ENCODE measurements around the gene MAK.
A peak's percentile ranks its signal among the peaks of the same experiment; 100 is the strongest.
"Not testable (repeated sequence)": the region's sequence is repeated elsewhere in the genome, so short reads cannot be mapped to it uniquely, and the experiment has no call there.

Gene MAK

DNA sequence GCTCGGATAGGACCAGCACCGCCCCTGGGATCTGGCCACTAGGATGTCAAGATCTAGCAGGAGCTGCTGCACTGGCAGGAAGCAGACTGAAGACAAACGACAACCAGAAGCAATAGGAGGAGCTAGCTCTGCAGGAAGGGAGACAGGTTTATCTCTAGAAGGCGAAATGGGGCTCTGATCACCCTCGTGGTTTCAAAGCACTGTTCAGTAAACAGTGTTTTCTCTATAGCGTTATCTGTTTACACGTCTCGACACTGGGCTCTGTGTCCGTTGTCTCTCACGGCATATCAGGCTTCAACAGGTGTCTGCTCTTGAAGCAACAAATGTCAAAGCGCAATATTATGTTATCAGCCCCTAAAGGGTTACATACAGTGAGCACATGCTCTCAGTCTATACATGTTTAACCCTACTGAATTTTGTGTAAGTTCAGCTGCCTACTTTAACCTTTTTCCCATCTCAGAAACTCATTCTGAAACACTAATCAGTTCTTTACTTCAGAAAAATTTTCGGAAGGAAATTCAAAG is 66.9 kb downstream of the MAK start:
- DNase-seq = no peak

DNA sequence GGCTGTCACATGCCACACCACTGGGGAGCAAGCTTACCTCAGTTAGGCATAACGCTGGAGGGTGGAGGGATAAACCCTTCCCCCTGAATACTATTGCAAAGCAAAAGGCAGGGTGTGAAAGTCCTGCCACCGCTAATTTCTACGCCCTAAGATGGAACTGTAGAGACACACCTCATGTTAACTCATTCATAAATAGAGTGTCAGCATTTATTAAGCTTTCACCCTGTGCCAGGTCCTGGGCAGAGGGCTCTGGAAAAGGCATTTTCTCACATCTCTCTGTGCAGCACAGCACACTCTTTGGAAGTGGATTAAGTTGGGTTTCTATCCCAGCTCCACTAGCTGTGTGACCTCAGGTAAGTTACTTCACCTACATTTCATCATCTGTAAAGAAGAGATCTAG is 68.9 kb downstream of the MAK start:
- DNase-seq = no peak

DNA sequence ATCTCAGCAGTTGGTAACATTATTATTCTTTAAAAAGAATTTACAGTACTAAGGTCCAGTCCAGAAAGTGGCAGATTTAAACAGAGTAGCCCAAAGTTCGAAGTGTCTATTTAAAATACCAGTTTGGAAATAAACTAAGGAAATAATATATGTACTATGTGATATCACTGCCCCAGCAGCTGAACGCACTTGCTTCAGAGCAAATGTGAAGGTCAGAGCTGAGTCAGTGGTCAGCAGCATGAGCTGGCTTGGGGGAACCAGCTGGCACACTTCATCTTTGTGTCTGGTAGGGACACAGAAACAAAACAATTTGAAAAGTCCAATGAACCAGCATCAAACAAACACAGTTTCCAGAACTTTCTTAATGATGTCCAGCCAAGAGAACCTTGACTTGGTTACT is 75.3 kb downstream of the MAK start:
- no peak for DNase-seq

DNA sequence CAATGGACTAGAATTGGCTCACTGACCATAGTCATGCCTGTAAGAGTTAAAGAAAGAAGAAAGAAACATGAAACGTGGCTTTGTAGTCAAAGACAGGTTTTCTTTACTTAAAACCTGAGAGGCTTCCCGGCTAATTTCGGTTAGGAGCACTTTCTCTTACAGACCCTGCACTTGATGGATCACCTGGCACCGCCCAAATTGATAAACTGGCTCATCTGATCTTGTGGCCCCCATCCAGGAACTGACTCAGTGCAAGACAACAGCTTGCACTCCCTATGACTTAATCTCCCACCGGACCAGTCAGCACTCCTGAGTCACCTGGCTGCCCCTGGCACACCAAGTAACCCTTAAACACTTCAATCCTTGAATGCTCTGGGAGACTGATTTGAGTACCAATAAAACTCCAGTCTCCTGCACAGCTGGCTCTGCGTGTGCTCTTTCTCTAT is 78.4 kb downstream of the MAK start:
- DNase-seq = peak; percentile 67

DNA sequence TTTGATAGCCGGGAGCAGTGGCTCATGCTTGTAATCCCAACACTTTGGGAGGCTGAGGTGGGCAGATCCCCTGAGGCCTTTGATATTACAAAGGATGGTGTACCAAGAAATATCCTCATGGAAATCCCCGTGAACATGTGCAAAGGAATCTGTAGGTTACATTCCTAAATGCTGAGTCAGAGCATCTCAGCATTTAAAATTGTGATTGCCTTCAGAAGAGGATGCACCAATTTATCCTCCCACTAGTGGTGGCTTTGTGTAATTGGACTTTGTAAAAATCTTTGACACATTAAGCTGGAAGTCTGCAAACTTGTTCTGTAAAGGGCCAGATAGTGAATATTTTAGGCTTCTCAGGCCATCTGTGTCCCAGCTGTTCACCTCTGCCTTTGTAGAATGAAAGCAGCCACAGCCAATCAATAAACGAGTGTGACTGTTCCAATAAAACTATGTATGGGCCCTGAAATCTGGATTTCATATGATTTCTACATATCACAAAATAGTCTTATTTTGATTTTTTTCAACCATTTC is 79.0 kb downstream of the MAK start:
- peak; percentile 93 for DNase-seq

DNA sequence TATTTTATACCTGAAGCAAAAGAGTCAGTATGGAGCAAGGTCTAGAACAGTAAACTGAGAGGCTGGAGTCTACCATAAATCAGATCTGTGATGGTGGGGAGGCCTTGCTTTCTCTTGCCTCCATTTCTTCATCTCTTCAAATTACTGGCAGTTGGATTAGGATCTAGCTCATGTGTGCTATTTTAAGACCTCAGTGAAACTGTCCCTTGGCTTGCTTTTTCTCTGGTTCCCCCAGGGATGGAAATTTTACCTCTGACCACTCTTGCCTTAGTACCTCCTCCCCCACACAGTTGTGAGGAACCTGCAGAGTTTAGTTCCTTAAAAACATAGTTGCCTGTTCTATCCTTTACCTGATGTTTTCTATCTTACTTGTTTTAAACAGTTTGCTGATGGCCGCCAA is 82.3 kb downstream of the MAK start:
- no peak for DNase-seq

DNA sequence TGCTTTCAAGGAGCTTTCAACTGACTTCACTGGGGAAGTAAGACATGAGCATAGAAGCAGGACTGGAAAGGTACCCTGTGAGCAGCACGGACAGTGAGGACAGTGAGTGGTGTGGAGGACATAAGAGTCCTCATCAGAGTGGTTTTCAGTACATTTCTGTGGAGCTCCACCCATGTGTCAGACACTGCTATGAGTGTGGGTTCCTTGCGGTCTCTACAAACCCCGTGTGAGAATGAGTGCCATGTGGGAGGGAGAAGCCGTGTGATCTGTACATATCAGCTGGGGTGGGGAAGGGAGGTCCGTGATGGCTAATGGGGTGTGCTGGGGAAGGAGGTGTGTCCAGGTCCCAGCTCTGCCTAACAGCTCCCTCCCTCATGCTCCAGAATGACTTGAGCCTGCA is 86.6 kb downstream of the MAK start:
- DNase-seq = not testable (repeated sequence)

DNA sequence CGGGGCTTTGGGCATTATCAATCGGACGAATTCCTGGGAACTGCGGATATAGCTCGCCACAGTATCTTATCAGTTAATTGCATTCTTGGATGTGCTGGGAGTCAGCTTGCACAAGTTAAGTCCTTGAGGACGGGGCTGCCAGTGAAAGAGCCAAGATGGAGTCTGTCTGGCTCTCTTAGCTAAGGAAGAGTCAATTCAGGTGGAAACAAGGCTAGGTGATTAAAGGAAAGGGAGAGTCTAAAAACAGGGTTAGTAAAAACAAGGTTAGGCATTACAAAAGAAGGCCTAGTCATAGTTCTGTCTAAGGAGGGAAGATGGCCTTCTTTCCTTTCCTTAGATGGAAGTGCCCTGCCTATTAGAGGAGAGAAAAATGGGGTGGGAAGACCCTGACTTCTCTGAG is 87.8 kb downstream of the MAK start:
- not testable (repeated sequence) for DNase-seq

DNA sequence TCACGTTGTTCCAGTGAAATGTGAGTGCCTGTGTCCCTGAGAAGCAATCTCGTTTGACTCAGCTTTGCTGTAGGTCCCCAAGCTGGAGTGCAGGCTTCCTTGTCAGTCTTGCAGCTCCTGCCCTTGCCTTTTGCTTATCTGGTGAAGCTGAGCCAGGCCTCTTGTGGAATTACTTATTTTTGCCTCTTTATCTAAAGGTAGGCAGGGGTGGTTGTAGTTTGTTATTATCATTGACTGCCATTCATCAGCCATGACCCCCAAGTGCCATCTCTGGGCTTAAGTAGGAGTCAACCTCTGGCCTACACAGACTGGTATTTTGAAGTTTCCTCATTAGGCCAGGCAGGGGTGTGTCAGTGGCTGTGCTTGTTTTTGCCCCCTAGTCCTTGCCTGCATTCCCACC is 88.6 kb downstream of the MAK start:
- no peak for DNase-seq

DNA sequence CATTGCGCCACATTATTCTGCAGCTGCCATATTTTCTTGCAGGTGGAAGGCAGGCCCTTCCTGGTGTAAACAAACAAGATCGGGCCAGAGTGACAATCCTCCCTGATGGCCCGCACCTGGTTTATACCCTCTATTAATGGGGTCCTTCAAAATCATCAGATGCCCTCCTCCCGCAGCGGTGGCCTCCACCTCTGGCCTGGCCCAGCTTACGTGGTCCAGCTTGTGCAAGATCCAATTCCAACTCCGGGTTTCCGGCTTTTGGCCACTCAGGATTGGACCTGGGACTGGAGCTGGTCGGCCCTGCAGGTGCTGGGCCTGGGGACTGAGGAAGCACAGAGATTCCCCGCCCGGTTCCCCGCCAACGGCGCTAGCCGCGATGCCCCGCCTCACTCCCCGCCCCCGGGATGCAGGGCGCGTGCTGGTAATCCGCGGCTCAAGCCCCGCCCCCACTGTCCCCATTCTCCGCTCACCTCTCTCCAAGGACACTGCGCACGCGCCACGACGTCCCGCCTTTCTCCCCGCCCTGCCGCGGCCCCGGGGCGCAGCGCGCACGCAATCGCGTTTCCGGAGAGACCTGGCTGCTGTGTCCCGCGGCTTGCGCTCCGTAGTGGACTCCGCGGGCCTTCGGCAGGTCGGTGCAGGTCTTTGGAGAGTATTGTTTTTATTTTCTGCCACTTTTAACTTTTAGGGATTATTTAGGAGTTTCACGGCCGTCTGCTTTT is 90.9 kb downstream of the MAK start, which contains the start of gene TMEM14B:
TMEM14B (plus strand) TSS at position 555 of the 722 bp plus-strand sequence. CDS start 1,441 bp downstream, outside the sequence.
- peak; percentile 95 for DNase-seq

DNA sequence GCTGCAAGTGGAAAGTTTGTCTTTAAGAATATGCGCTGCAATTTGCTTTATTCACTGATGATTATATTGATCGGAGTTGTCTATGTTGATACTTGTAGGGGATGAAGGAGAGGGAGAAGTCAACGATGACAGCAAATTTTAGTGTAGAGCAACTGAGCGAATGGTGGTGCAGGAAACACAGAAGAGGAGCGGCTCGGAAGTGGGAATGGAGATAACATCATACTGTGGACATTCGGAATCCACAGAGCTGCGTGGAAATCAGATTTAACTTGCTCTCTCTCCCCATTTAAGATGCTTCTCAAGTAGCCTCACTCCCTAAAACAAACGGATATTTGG is 91.5 kb downstream of the MAK start:
- DNase-seq = no peak

DNA sequence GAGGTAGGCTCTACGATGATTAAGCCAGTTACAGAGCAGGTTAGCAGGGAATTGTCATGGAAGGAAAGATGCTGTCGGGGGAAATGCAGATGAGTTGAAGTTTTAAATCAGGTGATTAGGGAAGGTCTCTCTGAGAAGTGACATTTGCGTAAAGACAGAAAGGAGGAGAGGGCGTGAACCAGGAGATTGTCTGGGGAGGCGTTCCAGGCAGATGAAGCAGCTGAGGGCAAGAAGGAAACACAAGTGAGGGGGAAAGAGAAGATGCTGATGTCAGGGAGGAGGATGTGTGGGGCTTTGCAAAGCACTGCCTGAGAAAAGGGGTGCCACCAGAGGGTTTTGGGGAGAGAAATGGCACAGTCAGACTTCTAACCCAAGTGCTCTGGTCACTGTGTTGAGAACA is 93.2 kb downstream of the MAK start:
- DNase-seq = no peak

DNA sequence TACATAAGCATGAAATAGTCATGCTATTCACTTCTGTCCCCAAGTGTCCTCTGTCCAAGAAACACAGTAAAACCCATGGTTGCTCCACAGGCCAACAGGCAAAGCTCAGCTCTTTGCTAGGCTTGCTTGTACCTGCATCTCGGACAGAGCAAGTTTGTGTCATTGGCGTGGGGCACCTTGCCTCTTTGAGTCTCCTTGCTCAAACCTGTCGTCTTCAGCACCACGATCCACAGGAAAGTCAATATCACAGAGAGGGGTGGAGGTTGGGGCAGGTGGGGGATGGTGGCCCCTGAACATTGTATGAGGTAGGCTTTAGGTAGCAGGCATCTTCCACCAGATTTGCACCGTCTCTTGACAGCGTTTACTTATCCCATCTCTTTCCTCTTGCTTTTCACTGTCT is 94.8 kb downstream of the MAK start:
- no peak for DNase-seq

DNA sequence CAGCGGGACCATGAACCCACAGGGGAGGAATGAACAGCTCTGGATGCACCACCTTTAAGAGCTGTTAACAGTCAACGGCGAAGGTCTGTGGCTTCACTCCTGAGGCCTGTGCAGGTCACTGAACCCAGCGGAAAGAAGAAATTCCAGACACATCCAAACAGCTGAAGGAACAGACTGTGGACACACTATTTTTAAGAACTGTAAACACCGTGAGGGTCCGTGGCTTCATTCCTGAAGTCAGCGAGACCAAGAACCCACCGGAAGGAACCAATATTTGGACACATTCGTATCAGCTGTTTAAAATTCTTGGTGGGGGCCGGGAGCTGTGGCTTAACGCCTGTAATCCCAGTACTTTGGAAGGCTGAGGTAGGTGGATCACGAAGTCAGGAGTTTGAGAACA is 96.1 kb downstream of the MAK start:
- DNase-seq = no peak

DNA sequence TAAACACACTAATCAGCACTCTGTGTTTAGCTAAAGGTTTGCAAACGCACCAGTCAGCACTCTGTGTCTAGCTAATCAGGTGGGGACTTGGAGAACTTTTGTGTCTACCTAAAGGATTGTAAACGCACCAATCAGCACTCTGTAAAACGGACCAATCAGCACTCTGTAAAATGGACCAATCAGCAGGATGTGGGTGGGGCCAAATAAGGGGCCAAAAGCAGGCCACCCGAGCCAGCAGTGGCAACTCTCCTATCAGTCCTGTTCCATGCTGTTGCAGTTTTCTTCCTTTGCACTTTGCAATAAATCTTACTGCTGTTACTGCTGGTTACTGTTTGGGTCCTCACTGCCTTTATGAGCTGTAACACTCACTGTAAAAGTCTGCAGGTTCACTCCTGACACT is 96.7 kb downstream of the MAK start:
- not testable (repeated sequence) for DNase-seq

DNA sequence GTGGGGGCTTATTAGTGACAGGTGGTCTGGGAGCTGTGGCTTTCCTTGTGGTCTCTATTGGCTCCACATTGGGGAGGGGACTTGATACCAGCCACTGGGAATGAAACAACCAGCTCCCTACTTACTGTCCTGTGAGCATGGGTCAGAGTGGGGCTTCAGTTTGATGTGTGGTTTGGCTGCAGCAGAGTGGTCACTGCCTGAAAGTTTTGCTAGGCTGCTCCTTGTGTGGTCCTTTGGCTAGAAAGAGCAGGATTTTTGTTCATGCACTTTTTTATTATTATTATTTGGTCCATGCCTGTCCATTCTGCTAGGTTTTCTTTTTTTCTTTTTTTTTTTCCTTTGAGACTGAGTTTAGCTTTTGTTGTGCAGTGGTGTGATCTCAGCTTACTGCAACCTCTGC is 98.3 kb downstream of the MAK start:
- DNase-seq = no peak

DNA sequence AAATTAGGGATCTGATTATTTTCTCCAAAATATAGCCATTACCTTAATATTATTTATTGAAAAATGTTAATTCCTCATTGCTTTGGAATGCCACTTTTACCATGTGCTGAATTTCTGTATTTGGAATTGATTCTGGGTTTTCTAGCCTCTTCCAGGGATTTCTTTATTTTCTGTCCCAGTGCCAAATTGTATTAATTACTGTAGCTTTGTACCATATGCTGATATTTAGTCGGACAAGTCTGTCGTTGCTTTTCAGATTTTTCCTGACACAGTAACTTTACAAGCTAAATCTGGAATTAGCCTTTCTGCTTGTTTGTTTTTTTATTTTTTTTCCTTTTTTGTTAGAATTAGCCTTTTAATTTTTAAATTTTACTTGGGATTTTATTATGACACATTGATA is 101.6 kb downstream of the MAK start:
- DNase-seq = no peak

DNA sequence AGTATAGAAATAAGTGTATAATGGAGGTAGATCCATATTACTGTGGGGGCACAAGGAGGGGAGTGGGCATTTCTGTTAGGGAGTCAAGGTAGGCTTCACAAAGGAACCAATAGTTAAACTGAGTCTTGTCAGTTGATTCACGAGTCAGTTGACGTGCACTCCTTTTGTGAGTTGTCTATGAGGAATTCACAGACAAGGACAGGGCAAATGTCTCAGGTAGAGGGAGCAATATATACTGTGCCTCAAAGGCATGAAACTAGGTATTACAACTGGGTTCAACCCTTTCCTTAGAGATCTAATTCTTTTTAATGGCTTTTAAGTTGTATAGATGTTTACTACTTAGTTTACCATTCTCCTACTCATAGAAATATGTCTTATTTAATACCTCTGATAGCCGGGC is 104.5 kb downstream of the MAK start:
- DNase-seq = no peak

DNA sequence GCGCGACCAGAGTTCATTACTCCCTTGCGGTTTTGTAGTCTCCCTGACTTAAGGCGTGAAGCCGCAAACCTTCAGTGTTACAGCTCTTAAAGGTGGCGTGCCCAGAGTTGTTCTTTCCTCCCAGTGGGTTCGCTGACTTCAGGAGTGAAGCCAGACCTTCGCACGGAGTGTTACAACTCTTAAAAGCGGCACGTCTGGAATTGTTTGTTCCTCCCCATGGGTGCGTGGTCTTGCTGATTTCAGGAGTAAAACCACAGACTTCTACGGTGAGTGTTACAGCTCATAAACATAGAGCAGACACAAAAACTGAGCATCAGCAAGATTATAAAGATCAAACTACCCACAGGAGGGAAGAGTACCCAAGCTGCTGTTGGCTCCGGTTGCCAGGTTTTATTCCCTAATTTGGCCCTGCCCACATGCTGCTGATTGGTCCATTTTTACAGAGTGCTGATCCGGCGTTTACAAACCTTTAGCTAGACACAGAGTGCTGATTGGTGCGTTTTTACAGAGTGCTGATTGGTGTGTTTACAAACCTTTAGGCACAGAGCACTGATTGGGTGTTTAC is 105.1 kb downstream of the MAK start:
- DNase-seq = no peak

DNA sequence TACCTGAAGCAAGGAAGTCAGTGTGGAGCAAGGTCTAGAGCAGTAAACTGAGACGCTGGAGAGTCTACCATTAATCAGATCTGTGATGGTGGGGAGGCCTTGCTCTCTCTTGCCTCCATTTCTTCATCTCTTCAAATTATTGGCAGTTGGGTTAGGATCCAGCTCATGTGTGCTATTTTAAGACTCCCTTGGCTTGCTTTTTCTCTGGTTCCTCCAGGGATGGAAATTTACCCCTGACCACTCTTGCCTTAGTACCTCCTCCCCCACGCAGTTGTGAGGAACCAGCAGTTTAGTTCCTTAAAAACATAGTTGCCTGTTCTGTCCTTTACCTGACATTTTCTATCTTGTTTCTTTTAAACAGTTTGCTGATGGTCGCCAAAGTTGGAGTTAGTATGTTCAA is 108.1 kb downstream of the MAK start:
- DNase-seq = no peak

DNA sequence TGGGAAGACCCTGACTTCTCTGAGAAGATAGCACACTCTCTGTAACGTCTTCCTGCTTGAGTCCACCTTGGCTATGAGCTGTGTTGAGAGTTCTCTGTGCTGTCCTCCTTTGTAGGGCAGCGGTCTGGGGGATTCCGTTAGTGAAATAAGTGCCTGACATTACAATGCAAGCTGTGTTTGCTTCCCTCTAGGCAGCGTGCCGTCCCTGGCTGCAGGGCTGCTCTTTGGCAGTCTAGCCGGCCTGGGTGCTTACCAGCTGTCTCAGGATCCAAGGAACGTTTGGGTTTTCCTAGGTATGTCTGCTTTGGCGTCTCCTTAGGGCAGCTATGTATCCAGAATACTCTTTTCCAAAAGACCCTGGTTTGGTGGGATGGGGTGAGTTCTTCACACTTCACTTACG is 112.6 kb downstream of the MAK start:
- DNase-seq = no peak

DNA sequence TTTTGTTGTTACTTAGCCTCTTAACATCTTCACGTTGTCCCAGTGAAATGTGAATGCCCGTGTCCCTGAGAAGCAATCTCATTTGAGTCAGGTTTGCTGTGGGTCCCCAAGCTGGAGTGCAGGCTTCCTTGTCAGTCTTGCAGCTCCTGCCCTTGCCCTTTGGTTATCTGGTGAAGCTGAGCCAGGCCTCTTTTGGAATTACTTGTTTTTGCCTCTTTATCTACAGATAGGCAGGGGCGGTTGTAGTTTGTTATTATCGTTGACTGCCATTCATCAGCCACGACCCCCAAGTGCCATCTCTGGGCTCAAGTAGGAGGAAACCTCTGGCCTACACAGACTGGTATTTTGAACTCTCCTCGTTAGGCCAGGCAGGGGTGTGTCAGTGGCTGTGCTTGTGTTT is 113.3 kb downstream of the MAK start:
- DNase-seq = no peak

DNA sequence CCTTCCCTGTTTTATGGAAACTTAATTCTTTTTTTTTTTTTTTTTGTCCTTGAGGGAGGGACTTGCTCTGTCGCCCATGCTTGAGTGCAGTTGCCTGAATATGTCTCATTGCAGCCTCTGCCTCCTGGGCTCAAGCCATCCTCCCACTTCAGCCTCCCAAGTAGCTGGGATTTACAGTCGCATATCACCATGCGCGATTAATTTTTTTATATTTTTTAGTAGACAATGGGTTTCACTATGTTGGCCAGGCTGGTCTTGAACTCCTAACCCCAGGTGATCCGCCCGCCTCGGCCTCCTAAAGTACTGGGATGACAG is 114.8 kb downstream of the MAK start:
- no peak for DNase-seq

DNA sequence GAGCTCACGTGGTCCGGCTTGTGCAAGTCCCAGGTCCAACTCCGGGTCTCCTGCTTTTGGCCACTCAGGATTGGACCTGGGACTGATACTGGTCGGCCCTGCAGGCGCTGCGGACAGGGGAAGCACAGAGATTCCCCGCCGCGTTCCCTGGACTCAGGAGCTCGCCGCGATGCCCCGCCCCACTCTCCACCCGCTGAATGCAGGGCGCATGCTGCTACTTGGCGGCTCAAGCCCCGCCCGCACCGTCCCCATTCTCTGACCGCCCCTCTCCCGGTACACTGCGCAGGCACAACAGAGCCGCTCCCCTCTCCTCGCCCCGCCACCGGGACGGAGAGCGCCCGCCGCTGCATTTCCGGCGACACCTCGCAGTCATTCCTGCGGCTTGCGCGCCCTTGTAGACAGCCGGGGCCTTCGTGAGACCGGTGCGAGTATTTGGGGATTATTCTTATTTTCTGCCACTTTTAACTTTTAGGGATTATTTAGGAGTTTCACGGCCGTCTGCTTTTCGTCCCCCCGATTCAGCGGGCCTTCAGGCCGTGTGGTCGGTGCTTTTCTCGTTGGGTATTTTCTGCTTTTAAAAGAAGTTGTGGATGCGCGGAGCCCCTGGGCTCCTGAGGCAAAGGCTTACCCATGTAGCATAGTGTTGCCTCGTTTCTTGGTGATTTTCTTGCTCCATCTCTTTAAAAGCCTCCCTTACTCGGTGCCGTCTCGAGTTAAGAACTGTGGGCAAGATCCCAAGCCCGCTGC is 115.3 kb downstream of the MAK start, which contains the start of gene TMEM14C:
TMEM14C (plus strand) TSS at position 251 of the 747 bp plus-strand sequence. CDS start 1,544 bp downstream, outside the sequence.
- peak; percentile 96 for DNase-seq
